GM19467 (cell line): ENCODE results near the gene SEC23B.
"Not testable (repeated sequence)": the region's sequence is repeated elsewhere in the genome, so short reads cannot be mapped to it uniquely, and the experiment has no call there.

Experiments used
- ATAC-seq: cut with Tn5 transposase; IDR thresholded peaks from one replicate; pipeline ENCODE4 v1.9.1; 2021; ENCODE audit warnings: mild to moderate bottlenecking, moderate library complexity; ENCODE audit not compliant: unreplicated experiment

Gene SEC23B

GRCh38 chr20:18507218-18508191 is at the start of gene SEC23B:
Gene SEC23B, plus strand, starts transcription at chr20:18507940. Its CDS starts 2,896 bp downstream, at chr20:18510836.
- peak; percentile 95 for ATAC-seq

GRCh38 chr20:18465536-18466200 is 42.1 kb upstream of the SEC23B start:
- peak; percentile 34 for ATAC-seq

GRCh38 chr20:18466574-18466893 is 41.2 kb upstream of the SEC23B start:
- no peak for ATAC-seq

- peak; percentile 90 for ATAC-seq
Observed at GRCh38 chr20:18466894-18467730, 40.6 kb upstream of the SEC23B start, which contains the start of the genes DZANK1 and POLR3F. Gene DZANK1, minus strand, starts transcription at chr20:18467030. Its CDS starts 1,672 bp downstream, at chr20:18465358. Gene POLR3F, plus strand, starts transcription at chr20:18467390. Its CDS starts 117 bp downstream, at chr20:18467507.

- no peak for ATAC-seq
Observed at GRCh38 chr20:18477218-18477617, 30.5 kb upstream of the SEC23B start.

GRCh38 chr20:18477821-18478220 is 29.9 kb upstream of the SEC23B start:
- no peak for ATAC-seq

GRCh38 chr20:18481596-18481995 is 26.1 kb upstream of the SEC23B start:
- no peak for ATAC-seq

GRCh38 chr20:18488301-18488700 is 19.4 kb upstream of the SEC23B start:
- ATAC-seq, result no peak

- ATAC-seq, result no peak
Observed at GRCh38 chr20:18496042-18496441, 11.7 kb upstream of the SEC23B start.

GRCh38 chr20:18496740-18497592 is 10.8 kb upstream of the SEC23B start, which contains the start of gene RBBP9:
Gene RBBP9, minus strand, starts transcription at chr20:18497225. Its CDS starts 58 bp downstream, at chr20:18497167.
- ATAC-seq, result peak; percentile 98

GRCh38 chr20:18497603-18498002 is 10.1 kb upstream of the SEC23B start:
- no peak for ATAC-seq

GRCh38 chr20:18501672-18502071 is 6.1 kb upstream of the SEC23B start:
- ATAC-seq, result not testable (repeated sequence)

GRCh38 chr20:18504479-18505060 is 3.2 kb upstream of the SEC23B start:
- ATAC-seq, result no peak

GRCh38 chr20:18506744-18507143 is 996 bp upstream of the SEC23B start:
- no peak for ATAC-seq

- ATAC-seq, result no peak
Observed at GRCh38 chr20:18511571-18511970, 3.8 kb downstream of the SEC23B start.

GRCh38 chr20:18513208-18513607 is 5.5 kb downstream of the SEC23B start:
- no peak for ATAC-seq

GRCh38 chr20:18514127-18514526 is 6.4 kb downstream of the SEC23B start:
- no peak for ATAC-seq

- ATAC-seq, result no peak
Observed at GRCh38 chr20:18515973-18516372, 8.2 kb downstream of the SEC23B start.

- not testable (repeated sequence) for ATAC-seq
Observed at GRCh38 chr20:18522066-18522465, 14.3 kb downstream of the SEC23B start.
